Hematopoietic multipotent progenitor cell treated with erythropoietin and hydrocortisone succinate and interleukin-3 and kit ligand, for 15 days (in vitro differentiated cells): ENCODE data around the gene SFRP5.
A peak's percentile ranks its signal among the peaks of the same experiment; 100 is the strongest.

ENCODE experiments used
- DNase-seq: peaks from one replicate; pipeline ENCODE4 v3.0.0-alpha.2; 2015; ENCODE audit warnings: low spot score

SFRP5 gene

DNA sequence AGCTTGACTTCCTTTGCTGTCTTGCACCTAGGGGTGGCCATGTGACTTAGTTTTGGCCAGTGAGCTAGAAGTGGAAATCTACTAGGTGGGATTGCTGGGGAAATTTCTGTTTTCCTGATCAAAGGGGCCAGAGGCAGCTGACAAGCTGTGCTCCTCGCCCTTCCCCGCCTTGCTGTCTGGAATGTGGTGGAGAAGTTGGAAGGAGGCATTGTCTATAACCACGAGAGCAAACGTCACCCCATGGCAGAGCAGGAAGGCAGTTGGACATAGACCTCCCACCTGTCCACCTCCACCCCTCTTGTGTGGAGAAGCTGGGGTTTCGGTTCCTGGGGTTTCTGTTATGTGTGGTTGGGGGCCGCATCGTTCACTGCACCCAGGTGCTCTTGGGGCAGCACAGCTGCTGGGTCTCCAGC, 7.3 kb downstream of the SFRP5 start:
- no peak for DNase-seq

DNA sequence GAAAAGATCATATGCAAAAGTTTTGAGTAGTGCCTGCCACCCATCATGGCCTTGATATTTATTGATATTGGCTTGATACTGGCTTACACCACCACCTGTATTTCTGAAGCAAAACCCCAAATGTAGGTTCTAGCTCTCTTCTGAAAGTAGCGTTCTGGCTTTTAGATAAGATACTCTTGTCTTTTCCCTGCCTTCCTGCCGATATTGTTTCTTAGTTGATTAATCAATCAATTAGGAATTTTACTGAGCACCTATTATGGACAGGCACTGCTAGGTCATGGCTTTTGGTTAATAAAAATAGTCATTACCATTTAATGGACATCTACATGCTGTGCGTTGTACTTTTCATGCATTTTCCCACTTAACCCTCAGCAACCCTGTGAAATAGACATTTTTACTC, 7.9 kb downstream of the SFRP5 start:
- no peak for DNase-seq

DNA sequence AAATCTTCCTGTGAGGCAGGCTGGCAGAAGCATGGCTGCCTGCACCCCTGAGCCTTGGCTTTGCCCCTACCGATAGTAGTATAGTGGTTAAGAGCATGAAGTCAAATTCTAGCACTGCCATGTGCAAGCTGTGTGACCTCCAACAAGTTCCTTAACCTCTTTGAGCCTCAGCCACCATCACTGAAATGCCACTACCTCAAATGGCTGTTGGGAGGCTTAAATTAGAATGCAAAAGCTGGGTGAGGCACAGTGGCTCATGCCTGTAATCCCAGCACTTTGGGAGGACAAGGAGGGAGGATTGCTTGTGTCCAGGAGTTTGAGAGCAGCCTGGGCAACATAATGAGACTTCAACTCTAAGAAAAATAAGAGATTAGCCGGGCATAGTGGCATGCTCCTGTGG, 8.4 kb downstream of the SFRP5 start:
- DNase-seq, result no peak

DNA sequence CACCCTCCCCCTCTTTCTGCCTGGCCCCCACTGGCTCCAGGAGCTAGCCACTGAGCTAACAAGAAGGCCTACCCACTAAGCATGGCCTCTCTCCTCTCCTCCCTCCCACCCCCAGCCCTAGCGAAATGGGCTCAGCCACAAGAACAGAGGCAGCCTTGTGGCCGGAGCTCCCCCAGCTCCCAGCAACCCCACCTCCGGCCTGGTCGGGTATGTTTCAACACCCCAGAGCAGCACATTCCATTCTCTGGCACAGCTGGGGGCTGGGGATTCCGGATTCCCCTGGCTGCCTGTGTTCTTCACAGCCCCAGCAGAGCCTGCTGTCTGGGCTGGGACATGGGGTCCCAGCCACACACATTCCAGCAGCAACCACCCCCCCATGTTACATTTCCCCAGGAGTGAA, 9.0 kb downstream of the SFRP5 start:
- DNase-seq, result no peak

DNA sequence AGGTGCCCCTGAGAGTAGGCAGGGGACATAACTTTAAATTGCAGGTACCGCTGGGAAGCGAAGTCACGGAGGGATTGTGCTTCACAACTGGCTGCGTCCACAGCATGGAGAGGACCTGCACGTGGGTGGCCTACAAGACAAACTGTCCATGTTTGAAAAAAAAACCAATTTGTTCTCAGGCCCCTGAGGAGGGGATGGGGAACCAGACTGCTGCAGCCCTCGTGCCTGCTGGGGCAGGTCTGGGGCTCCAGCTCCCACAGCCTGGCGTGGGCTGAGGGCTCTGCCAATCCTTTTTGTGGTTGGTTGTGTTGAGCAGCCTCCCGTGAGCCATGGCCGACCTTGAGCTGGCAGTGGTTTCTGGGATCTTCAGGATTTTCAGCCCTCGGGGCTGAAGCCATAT, 9.7 kb downstream of the SFRP5 start:
- DNase-seq, result no peak

DNA sequence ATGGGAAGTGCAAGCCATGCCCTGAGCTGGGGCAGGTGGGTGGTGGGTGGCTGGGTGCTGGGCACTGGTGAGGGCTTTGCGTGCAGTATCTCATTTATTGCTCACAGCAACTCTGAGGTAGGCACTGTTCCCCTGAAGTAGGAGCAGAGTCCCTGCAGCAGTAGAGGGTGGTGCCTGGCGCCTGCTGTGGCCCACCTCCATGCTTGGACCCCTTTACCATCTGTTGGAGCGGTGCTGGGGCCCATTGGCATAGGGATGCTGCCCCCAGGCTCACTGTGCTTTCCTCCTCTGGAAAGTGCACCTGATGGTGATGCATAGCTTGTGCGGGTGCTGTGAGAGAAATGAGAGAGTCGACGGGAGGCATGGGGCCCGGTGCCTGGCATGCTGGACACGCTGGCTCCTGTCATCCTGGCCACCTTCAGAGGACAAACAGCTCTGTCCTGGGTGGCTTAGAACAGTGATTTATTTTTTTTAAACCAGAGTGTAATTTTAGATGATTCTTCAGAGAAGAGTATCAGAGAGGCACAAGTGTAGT, 10.4 kb downstream of the SFRP5 start:
- no peak for DNase-seq

DNA sequence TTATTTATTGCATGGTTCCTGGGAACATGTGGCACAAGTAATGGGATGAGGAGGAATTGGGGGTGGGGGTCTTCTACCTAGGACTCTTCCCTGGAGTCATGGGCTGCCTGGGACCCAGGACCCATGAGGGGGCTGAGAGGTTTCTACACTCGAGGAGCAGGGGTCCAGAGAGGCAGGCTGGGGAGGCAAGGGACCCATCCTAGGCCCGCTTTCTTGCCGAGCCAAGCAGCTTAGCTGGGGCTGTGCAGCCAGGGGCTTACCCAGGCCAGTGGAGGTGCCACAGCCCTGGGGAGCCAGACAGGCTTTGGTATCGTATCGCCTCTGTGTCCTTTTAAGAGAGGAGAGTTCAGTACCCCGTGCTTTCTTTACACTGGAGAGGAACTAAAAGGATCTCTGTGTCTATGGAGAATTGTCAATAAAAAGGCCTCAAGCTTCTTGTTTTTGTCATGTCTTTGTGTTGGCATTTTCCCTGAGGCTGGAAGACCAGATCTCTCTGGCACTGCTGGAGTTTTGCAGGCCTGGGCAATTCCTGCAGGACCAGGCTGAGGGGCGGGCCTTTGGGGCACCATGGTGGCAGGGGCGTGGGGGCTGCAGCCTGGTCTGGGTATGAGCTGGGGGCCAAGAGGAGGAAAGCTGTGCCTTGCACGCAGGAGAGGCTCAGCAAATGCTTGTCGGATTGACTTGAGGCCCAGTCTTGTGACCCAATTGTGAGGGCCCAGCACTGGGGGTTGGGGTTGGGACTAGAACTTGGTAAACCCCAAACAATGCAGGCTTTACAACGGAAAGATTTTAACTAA, 11.1 kb downstream of the SFRP5 start:
- no peak for DNase-seq

DNA sequence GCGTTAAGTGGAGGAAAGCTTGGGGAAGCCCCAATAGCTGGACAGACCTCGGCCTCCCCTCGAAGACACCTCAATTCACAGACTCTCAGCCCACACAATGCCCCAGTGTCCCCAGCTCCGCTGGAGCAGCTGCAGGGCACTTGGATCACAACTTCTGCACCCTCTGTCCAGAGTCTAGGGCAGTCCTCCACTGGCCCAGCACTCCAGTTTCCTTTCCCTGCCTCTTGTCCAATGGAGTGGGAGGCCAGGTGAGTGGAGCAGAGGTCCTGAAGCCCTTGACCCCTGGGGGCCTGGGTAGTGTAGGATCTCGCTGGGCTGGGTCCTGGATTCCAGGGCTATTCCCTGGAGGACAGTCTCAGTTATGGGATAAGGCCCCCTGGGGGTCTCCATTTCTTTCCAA, 11.9 kb downstream of the SFRP5 start:
- DNase-seq, result no peak

DNA sequence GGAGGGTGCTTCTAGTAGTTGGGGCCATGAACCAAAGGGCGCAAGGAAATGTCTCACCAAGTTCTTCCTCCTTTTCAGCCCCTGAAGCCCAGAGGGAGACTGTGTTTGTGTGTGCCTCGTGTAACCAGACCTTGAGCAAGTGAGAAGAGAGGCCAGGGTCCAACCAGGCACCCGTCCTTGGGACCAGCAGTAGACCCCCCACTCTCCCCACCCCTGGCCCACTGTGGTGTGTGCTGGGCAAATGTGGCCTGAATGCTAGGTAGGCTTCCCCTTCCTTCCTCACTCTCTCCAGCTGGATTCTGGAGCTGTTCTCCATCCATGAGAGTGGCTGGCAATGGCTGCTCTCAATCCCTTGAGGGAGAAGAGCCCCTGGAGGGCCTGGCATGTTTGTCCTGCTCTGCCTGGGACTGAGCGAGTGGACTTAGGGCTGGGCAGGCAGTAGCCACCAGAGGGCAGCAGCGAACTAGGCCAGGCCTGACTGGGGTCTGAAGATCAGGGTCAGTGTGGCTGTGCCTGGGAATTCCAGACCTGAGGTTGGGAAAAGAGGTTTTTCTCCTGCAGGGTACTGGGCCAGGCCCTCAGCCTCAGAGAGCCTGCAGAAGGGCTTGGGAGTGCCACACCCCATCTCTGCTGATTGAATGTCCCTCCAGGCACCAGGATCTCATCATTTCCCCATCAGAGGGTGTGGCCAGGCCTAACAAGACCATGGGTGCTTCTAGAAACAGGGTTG, 12.5 kb downstream of the SFRP5 start:
- peak; percentile 73 for DNase-seq

DNA sequence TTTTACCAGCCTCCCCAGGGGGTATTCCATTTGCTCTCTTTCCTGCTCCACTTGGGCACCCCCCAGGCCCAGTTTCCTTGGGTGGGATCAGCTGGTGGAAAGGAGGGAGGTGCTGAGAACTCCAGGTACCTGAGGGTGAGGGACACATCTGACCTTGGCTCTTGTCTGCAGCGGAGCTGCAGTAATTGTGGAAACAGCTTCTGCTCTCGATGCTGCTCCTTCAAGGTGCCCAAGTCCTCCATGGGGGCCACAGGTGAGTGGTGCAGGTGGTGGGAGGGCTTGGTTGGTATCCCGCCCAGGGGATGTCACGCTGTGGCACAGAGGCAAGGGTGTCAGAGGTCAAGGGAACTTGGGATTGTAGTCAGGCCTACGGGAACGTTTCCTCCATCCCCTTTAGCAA, 14.3 kb downstream of the SFRP5 start:
- DNase-seq, result no peak

DNA sequence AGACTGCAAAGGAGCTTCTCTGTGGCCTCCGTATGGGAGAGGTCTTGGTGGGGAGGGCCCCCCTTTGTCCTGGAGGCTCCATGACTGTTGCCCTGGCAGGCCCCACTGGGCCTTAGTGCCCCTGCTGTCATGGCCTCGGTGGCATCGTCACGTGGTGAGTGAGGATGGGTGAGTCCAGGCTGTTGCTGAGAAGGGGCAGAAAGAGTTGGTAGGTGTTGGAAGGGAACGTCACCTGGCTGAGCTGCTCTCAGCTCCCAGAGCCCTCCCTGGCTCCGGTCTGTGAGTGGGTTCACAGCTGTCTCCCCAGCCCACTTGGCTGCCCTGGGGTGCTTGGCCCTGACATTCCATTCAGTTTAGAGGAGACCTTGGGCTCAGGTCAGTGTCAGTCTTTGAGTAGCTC, 16.1 kb downstream of the SFRP5 start:
- DNase-seq, result no peak

DNA sequence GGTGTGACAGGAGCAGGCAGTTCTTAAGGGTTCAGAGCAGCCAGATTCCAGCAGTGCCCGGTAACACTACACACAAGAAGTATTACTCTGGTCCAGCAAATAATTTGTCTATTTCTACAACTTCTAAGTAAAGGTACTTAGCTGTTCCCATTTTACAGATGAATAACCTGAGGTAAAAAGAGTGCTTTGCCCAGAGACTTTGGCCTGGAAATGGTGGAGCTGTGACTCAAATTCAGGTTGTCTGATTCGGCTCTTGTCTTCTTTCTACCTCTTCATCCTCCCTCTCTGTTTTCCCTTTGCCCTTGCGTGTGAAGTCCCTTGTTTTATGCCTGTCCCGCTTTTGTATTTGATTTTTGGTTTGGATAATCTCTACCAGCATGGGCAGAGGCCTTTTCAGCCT, 17.1 kb downstream of the SFRP5 start:
- no peak for DNase-seq

DNA sequence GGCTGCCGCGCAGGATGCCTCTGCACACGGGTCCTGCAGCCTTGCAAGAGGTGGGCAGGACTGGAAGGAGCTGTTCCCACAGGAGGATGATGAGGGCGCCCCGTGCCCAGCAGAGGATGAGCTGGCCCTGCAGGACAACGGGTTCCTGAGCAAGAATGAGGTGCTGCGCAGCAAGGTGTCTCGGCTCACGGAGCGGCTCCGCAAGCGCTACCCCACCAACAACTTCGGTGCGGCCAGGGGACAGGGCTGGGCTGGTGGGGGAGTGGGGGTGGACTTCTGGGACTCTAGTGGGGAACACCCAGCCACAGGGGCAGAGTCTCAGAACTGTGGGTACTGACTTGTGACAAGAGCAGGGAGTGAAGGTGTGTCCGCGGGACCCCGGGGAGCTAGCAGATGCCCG, 18.8 kb downstream of the SFRP5 start:
- no peak for DNase-seq

DNA sequence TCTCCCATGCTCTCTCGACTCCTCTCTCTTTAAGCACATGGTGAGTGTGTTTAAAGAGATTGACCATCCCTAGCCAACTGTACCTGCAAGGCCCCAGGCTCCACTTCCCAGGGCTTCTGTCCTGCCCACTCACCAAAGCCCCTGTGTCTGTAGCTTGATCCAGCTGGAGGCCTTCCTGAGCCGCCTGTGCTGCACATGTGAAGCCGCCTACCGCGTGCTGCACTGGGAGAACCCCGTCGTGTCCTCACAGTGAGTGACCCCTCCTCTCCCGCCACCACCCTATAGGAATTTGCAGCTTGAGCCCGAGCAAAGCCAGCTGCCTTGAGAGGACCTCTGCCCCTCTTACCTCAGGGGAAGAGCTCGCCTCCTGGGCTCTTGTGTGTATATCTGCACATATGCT, 23.7 kb downstream of the SFRP5 start:
- DNase-seq, result no peak

DNA sequence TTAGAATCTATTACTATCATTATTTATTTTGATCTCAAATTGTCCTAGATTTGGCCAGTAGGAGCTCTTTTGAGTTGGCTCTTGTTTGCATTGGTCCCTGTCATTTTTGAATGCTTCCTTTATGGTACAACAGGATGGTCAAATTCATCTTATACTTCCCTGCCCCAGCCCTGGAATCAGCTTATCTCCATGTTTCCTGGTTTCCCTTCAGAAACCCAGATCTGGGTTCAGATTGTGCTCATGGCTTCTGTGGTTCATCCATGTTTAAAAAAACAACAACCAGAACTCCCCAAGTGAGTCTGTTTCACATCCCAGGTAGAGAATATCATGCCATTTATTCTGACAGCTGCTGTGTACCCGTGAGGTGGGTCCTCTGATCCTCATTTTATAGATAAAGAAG, 24.2 kb downstream of the SFRP5 start:
- no peak for DNase-seq

DNA sequence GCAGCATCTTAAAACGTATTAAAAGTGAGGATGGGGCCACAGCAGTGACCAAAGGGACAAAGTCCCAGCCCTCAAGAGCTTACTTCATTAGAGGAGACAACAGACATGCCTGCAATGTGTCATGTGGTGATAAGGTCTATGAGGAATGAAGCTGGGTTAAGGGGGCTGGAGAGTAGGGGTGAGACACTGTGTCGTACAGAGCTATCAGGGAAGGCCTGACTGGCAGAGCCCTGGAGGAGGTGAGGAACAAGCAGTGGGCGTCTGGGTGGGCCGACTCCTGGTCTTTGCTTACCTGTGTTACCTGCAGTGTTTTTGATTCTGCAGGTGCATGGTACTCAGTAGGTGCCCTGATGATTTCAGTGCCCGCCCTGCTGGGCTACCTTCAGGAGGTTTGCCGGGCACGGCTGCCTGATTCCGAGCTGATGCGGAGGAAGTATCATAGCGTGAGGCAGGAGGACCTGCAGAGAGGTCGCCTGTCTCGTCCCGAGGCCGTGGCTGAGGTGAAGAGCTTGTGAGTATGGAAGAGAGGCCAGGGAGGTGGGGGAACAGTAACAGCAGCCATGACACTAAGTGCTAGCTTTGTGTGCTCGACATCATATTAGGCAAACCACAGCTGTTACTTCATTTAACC, 27.3 kb downstream of the SFRP5 start:
- peak; percentile 66 for DNase-seq

DNA sequence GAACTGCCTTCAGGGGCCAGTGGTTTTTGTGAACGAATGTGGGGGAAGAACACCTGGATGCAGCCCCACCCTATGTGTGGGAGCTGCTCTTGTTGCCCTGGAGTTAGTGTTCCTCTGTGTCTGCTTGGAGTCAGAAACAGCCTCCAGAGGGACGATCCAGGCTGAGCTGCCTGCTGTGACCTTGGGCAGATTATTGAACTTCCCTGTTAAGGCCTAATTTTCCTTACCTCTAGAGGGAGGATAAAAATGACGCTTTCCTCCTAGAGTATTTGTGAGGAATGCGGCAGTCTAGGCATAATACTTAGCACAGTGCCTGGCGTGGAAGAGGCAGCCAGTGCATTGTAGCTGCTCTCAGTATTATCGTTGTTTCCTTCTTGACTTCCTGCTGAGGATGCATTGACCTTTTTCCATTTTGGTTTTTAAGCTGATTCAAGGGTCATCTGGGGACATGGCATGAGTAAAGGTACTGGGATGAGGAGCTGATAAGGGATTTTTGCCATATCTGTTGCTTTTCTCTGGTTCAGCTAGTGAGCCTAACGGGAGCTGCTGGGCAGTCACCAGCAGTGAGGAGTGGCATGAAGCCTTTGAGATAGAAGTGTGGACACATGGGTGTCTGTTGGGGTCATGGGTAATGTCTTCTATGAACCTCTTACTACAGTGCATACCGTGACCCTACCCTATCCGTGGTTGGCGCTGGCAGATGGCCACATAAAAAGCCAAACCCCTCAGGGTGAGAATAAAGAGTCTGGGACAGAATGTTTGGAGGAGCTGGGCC, 28.4 kb downstream of the SFRP5 start:
- DNase-seq, result peak; percentile 38

DNA sequence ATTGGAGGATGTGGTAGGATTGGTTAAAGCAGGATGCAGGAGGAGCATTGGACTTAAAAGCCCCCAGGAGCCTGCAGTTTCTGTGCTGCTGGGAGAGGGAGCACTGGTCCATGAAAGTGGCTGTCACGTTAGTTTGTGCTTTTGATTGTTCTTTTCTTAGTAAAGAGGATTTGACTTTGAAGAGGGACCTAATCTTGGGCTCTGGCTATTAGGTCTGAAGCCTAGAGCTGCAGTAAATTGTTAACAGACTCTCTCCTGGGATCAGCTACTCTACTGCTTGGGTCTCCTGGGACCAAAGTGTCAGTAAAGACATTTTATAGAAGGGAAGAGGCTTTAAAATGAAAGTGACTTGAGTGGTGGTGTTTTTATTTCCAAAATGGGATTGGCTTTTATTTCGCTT, 31.2 kb downstream of the SFRP5 start:
- no peak for DNase-seq

DNA sequence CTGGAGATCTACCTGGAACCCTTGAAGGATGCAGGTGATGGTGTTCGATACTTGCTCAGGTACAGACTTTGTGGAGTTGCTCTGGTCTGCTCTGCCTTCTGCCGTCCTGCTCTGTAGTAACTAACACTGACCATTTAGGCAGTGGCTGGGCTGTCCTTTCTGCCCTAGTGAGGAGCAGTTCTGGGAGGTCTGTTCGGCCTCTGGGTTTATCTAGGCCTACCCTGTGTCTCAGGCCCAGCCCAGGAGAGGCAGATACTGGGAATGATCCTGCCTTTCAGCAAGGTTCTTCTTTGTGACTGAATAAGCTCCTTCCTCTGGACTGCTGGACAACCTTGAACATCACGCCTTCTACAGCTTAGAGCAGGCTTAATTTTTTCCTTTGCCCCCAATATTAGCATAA, 33.2 kb downstream of the SFRP5 start:
- no peak for DNase-seq

DNA sequence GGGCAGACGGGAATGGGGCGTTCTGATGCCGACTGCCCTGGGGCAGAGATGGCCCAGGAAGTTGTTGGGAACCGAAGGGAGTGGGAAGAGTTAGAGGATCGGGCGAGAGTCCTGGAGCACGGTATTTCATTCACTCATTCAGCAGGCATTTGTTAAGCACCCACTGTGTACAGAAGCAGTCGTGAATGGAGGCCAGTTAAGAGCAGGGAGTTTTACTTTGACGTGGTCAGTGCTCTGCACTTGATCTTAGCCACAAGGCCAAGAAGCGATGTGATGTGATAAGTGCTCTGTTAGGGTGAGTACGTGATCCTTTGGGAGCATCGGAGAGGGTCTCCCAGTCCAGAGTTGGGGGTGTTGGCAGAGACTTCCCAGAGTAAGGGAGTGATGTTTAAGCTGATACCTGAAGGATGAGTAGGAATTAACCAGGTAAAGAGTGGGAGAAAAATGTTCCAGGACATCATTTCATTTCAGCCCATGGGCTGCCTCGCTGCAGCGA, 34.0 kb downstream of the SFRP5 start:
- DNase-seq, result no peak

DNA sequence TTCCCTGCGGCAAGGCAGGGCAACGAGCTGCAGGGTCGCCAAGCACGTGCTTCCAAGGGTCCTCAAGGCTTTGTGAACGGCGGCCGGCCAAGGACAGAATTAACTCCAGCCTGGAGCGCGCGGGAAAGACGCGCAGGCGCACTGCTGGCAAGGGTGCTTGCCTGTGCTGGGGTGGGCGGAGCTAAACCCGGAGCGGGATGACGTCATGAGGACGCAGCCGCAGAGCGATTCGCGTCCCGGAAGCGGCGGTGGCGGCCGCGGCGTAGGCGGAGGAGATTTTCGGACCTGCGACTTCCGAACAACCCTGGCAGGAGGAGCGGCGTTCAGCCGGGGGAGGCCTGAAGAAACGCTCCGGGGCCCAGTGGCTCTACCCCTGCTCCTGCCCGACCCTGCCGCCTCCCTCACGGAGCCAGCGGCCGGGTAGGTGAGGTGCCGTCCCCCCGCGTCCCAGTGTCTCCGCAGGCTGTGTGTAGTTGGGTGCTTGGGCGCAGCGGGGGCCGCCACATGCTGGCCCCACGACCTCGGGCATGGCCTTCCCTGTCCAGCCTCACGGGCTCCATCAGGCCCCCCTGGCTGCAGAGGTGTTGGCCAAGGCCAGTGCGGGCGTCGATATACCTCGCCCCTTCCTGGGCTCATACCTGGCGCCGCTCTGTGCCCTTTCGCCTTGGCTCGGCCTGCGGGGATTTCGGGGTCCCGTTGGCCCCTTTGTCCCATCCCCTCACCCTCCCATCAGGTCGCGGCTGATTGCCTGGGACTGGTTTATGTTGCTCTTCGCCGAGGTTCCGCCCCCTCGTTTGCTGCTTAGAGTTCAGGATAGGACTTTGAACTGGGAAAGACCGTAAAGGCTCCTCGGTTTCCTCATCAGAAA, 34.7 kb downstream of the SFRP5 start, which contains the start of gene ZFYVE27:
TSS of gene ZFYVE27 (plus strand) at position 227 of the 868 bp plus-strand sequence. CDS start 1,350 bp downstream, outside the sequence.
- peak; percentile 96 for DNase-seq
